Fibroblast of gingiva (primary cell): ENCODE data around the gene PLCL1.
"Not testable (repeated sequence)": the region's sequence is repeated elsewhere in the genome, so short reads cannot be mapped to it uniquely, and the experiment has no call there.

Source experiments
- DNase-seq: peaks from one replicate; pipeline ENCODE4 v3.0.0-alpha.2; 2011; ENCODE audit warnings: low read depth

PLCL1 gene

DNA sequence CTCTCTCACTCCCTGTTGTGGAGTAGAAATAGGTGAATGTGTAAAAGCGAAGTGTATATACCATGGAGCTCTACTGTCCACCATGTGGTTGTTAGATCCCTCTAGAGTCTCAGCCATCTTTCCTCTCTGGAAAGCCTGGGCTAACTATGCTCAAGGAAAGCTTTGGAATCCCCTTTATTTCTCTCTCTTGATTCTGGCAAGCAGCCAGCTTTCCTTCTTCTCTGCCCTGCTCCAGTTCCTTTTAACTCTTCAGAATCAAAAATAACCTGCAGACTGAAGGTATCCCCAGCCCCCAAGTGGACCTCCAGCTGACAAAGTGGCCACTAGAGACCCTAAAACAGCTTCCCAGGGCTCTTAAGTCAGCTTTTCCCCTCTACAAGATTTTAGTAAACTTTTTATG lies 381.9 kb downstream of the PLCL1 start:
- DNase-seq = no peak

DNA sequence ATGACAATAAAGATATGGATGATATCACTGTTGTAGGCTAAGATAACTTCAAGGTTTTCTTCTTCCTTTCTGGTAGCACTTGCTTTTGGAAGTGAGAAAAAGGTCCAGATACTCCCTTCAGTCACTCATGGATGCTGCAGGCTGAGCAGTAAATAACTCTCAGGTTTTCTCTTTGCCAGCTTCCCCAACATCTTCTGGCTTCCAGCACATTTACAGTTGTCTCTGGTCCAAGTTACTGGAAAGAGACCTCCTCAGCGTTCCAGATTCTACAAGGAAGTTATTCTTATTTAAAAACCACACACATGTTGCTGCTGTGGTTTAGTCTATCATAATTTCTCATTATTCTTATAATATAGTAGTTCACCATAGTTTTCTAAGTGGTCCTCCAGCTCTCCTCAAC lies 383.4 kb downstream of the PLCL1 start:
- DNase-seq = no peak

DNA sequence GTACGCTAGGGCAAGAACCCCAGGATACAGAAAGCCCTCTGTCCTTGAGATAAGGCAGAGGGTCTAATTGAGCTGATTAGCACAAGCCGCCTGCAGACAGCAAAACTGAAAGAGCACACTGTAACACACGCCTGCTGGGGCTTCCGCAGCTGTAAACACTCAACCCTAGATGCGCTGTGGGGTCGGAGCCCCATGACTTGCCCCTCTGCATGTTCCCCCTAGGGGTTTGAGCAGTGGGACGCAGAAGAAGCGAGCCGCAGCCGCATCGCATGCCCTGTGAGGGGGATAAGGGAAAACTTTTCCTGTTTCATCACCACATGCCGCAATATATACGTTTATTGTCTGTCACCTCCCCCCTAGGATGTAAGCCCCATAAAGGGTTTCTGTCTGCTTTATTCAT lies 384.6 kb downstream of the PLCL1 start:
- no peak for DNase-seq

DNA sequence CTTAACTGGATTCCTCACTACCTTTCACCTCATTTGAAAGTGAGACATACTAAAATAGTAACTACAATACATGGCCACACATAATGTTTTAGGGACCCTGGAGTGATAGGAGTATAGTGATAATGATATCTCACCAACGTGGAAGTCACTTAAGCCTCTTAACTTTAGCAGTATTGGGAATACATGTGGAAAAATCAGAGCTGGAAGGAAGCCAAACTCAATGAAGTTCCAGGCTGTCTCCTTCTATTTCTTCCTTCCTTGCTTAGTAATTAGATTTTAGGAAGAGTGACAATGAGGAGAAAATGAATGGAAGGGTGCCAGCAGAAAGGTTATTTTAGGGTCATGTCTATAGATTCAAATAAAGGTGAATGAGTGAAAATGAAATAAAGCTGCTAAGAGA lies 387.3 kb downstream of the PLCL1 start:
- no peak for DNase-seq

DNA sequence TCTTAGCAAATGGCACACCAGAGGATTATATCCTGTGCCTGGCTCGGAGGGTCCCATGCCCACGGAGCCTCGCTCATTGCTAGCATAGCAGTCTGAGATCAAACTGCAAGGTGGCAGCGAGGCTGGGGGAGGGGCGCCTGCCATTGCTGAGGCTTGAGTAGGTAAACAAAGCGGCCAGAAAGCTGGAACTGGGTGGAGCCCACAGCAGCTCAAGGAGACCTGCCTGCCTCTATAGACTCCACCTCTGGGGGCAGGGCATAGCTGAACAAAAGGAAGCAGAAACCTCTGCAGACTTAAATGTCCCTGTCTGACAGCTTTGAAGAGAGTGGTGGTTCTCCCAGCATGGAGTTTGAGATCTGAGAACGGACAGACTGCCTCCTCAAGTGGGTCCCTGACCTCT lies 392.2 kb downstream of the PLCL1 start:
- not testable (repeated sequence) for DNase-seq
